Measurements from ENCODE around the gene NLGN1. TPM values are rescaled to one million over a fixed set of nuclear protein-coding genes. Genes with fewer than 3 reads are reported as not detected.

Gene NLGN1
- total and polyA plus RNA-seq, 2 of the 13 experiments (the other 11 are each of a cell fraction or from before 2014, with no cell fraction given): not detected

DNA sequence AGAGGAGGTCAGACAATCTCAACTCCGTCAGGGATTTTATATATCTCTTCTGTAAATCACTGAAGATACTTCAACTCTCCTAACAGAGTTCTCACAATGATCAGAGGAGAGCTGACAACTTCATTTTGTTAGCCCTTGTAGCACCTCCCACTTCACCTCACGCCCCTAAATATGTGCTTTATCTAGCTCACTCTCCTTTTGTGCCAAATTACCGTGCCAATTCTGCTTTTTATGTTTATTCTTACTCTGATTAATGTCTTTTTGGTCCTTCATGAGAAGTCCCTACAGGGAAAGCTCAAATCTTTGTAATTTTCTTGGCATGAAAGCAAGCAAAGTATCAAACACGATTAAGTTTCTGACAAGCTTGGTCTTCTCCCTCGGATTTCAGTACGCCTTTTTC lies 825.5 kb downstream of the NLGN1 start:
- Histone ChIP-seq H3K9ac (ENCODE audit: insufficient read depth, low read depth, low read length) (no peak overlapping the region), H2AFZ (ENCODE audit: low read length) (no peak overlapping the region), H3K27ac (ENCODE audit: extremely low read length, insufficient read depth, low read length) (no peak overlapping the region), H3K27me3 (ENCODE audit: control insufficient read depth in 1 of 2, insufficient read depth in 2 of 2, low read length in 2 of 2) (no peaks in the 10 kb centered on the region), H3K79me2 (ENCODE audit: insufficient read depth, low read length) (no peaks in the 10 kb centered on the region), H3K4me3 (replicated peaks in 1 of 3; ENCODE audit: insufficient read depth in 1 of 3, low read depth in 2 of 3, low read length in 3 of 3) (no peak overlapping the region), H3K4me1 (ENCODE audit: insufficient read depth, low read length) (no peaks in the 10 kb centered on the region), H3K4me2 (ENCODE audit: low read depth, low read length) (no peak overlapping the region), H4K20me1 (ENCODE audit: insufficient read depth, low read length) (no peaks in the 10 kb centered on the region), H3K36me3 (replicated peaks in 1 of 2; ENCODE audit: control insufficient read depth in 1 of 2, insufficient read depth in 2 of 2, low read length in 2 of 2) (no peaks in the 10 kb centered on the region), H3K9me3 (ENCODE audit: low read length) (no peaks in the 10 kb centered on the region)
- no peak for FAIRE-seq
- ATAC-seq: no peak
- no TSS peak for BruUV-seq (replicated peaks)
- DNase-seq (ENCODE audit: low spot score): no peak
- TF ChIP-seq, protein P1, sequence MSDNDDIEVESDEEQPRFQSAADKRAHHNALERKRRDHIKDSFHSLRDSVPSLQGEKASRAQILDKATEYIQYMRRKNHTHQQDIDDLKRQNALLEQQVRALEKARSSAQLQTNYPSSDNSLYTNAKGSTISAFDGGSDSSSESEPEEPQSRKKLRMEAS (IDR thresholded peaks at IDR 0.05): no peak
- TF ChIP-seq MIXL1 (CRISPR knock-in tag; IDR thresholded peaks at IDR 0.05) (no peak), ZNF720 (CRISPR knock-in tag; IDR thresholded peaks at IDR 0.05) (no peak), KAT7 (CRISPR knock-in tag; IDR thresholded peaks at IDR 0.05; ENCODE audit: borderline replicate concordance) (no peak)
- TF ChIP-seq, protein P2, sequence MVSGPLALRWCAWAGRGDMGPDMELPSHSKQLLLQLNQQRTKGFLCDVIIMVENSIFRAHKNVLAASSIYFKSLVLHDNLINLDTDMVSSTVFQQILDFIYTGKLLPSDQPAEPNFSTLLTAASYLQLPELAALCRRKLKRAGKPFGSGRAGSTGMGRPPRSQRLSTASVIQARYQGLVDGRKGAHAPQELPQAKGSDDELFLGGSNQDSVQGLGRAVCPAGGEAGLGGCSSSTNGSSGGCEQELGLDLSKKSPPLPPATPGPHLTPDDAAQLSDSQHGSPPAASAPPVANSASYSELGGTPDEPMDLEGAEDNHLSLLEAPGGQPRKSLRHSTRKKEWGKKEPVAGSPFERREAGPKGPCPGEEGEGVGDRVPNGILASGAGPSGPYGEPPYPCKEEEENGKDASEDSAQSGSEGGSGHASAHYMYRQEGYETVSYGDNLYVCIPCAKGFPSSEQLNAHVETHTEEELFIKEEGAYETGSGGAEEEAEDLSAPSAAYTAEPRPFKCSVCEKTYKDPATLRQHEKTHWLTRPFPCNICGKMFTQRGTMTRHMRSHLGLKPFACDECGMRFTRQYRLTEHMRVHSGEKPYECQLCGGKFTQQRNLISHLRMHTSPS (CRISPR knock-in tag; IDR thresholded peaks at IDR 0.05; ENCODE audit: low read depth): no peak
- ChIA-PET CTCF (ENCODE audit: low intra/inter-chr PET ratio, low total read pairs) (no interaction called here), POLR2A (no interaction called here)
- in situ Hi-C loops (cut with HindIII; ENCODE audit: extremely low pct_ligation_motif_present, low pct_unique_long_range_greater_than_20kb): no loop called here
- WGBS (ENCODE audit: low lambda C conversion rate): under 1% methylated on average over 6 of the region's 6 CpGs
- intact Hi-C loops (cut with micrococcal nuclease; ENCODE audit: unreplicated experiment): no loop called here

DNA sequence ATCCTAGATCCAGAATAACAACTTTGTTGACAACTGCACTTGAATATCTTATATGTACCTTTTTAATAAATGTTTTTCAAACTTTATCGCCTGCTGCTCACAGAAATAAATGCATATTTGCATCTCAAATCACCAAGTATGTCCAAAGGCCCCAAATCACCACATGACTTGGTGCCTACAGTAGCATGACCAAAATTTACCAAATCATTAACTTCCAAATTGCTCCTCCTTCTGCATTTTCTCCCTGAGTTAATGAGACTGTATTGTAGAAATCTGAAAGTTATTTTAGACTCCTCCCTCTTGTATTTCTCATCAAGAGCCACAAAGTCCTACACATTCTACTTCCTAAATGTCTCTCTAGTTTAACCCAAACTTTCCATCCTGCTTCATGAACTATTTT lies 826.1 kb downstream of the NLGN1 start:
- Histone ChIP-seq H3K4me1 (ENCODE audit: insufficient read depth, low read length) (no peaks in the 10 kb centered on the region), H2AFZ (ENCODE audit: low read length) (no peak overlapping the region), H3K4me2 (ENCODE audit: low read depth, low read length) (no peak overlapping the region), H3K27ac (ENCODE audit: extremely low read length, insufficient read depth, low read length) (no peak overlapping the region), H3K4me3 (replicated peaks in 1 of 3; ENCODE audit: insufficient read depth in 1 of 3, low read depth in 2 of 3, low read length in 3 of 3) (no peak overlapping the region), H3K9ac (ENCODE audit: insufficient read depth, low read depth, low read length) (no peak overlapping the region), H3K9me3 (ENCODE audit: low read length) (no peaks in the 10 kb centered on the region), H3K27me3 (ENCODE audit: control insufficient read depth in 1 of 2, insufficient read depth in 2 of 2, low read length in 2 of 2) (no peaks in the 10 kb centered on the region), H3K36me3 (replicated peaks in 1 of 2; ENCODE audit: control insufficient read depth in 1 of 2, insufficient read depth in 2 of 2, low read length in 2 of 2) (no peaks in the 10 kb centered on the region), H4K20me1 (ENCODE audit: insufficient read depth, low read length) (no peaks in the 10 kb centered on the region), H3K79me2 (ENCODE audit: insufficient read depth, low read length) (no peaks in the 10 kb centered on the region)
- FAIRE-seq (no peak), ATAC-seq (no peak), DNase-seq (ENCODE audit: low spot score) (no peak)
- CTCF ChIA-PET (ENCODE audit: low intra/inter-chr PET ratio, low total read pairs): no interaction called here
- no TSS peak for BruUV-seq (replicated peaks)
- 0% methylated on average over 1 of the region's 1 CpG for WGBS (ENCODE audit: low lambda C conversion rate)
- POLR2A ChIA-PET: no interaction called here
- intact Hi-C loops (cut with micrococcal nuclease; ENCODE audit: unreplicated experiment): no loop called here
- no peak for TF ChIP-seq HMGA1 (CRISPR knock-in tag; conservative IDR thresholded peaks at IDR 0.05)
- TF ChIP-seq ZNF598 (CRISPR knock-in tag; IDR thresholded peaks at IDR 0.05; ENCODE audit: borderline replicate concordance): no peak
- in situ Hi-C loops (cut with HindIII; ENCODE audit: extremely low pct_ligation_motif_present, low pct_unique_long_range_greater_than_20kb): no loop called here
